Activated naive CD8-positive, alpha-beta T cell treated with anti-CD3 and anti-CD28 coated beads, Interleukin-2, amount 50 U/mL, for 24 hours (primary cell): ENCODE data around the gene LGALS1.
"Not testable (repeated sequence)": the region's sequence is repeated elsewhere in the genome, so short reads cannot be mapped to it uniquely, and the experiment has no call there.

ENCODE experiments used
- ATAC-seq: fragments of 150-1000 bp; cut with Tn5 transposase; one replicate; pipeline ENCODE4 v1.10.0; 2021
- DNase-seq: peaks from one replicate; pipeline ENCODE4 v3.0.0; 2021
- H3K27ac Mint-ChIP-seq: one replicate; pipeline ENCODE4 v1.8.0; 2021; ENCODE audit warnings: mild to moderate bottlenecking, mixed read lengths
- H3K27me3 Mint-ChIP-seq: one replicate; pipeline ENCODE4 v1.8.0; 2021; ENCODE audit warnings: mixed read lengths
- H3K36me3 Mint-ChIP-seq: one replicate; pipeline ENCODE4 v1.8.0; 2021; ENCODE audit warnings: low read depth, mixed read lengths
- H3K4me1 Mint-ChIP-seq: one replicate; pipeline ENCODE4 v1.8.0; 2021; ENCODE audit warnings: mixed read lengths
- H3K4me3 Mint-ChIP-seq: one replicate; pipeline ENCODE4 v1.8.0; 2021; ENCODE audit warnings: mild to moderate bottlenecking, moderate library complexity, mixed read lengths
- H3K9me3 Mint-ChIP-seq: one replicate; pipeline ENCODE4 v1.8.0; 2021; ENCODE audit warnings: mixed read lengths

Gene LGALS1

GRCh38 chr22:37681556-37682049, 6.2 kb downstream of the LGALS1 start:
- H3K27me3 Mint-ChIP-seq: no peaks in the 10 kb centered on the region
- H3K27ac Mint-ChIP-seq: no peak overlapping the region
- peaks cover 34% of the 10 kb centered on the region for H3K4me1 Mint-ChIP-seq
- H3K36me3 Mint-ChIP-seq: peaks cover 5% of the 10 kb centered on the region
- H3K9me3 Mint-ChIP-seq: no peaks in the 10 kb centered on the region
- DNase-seq (peak; percentile 80), ATAC-seq (peak; percentile 45)
- no peak overlapping the region for H3K4me3 Mint-ChIP-seq

DNA sequence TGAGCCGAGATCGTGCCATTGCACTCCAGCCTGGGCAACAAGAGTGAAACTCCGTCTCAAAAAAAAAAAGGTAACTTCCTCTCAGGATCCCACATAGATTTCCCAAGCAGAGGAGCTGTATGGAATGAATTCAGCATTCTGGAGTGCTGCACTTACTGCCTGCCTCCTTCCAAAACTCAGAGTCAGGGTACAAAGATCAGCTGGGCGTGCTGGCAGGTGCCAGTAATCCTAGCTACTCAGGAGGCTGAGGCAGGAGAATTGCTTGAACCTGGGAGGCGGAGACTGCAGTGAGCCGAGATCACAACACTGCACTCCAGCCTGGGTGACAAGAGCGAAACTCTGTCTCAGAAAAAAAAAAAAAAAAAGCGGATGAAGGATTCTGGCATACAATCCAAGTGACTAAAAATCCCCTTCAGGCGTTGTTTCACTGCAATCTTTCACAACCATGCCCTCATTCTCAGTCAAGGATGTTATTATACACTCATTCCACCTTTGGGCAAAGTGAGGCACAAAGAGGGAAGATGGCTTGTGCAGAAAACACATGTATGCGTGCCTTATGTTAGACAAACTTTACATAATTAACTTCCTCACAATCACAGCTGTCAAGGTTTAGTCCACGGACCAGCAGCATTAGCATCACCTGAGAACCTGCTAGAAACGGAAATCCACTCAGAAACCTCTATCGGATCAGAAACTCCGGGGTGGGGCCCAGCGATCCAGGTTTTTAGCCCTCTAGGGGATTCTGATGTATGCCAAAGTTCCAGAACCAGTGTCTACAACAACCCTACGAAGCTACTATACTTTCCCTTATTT, 9.6 kb downstream of the LGALS1 start:
- H3K36me3 Mint-ChIP-seq: peaks cover 16% of the 10 kb centered on the region
- H3K27ac Mint-ChIP-seq: no peak overlapping the region
- H3K9me3 Mint-ChIP-seq: no peaks in the 10 kb centered on the region
- H3K4me1 Mint-ChIP-seq: peaks cover 37% of the 10 kb centered on the region
- DNase-seq: no peak
- H3K27me3 Mint-ChIP-seq: no peaks in the 10 kb centered on the region
- no peak for ATAC-seq
- H3K4me3 Mint-ChIP-seq: no peak overlapping the region

DNA sequence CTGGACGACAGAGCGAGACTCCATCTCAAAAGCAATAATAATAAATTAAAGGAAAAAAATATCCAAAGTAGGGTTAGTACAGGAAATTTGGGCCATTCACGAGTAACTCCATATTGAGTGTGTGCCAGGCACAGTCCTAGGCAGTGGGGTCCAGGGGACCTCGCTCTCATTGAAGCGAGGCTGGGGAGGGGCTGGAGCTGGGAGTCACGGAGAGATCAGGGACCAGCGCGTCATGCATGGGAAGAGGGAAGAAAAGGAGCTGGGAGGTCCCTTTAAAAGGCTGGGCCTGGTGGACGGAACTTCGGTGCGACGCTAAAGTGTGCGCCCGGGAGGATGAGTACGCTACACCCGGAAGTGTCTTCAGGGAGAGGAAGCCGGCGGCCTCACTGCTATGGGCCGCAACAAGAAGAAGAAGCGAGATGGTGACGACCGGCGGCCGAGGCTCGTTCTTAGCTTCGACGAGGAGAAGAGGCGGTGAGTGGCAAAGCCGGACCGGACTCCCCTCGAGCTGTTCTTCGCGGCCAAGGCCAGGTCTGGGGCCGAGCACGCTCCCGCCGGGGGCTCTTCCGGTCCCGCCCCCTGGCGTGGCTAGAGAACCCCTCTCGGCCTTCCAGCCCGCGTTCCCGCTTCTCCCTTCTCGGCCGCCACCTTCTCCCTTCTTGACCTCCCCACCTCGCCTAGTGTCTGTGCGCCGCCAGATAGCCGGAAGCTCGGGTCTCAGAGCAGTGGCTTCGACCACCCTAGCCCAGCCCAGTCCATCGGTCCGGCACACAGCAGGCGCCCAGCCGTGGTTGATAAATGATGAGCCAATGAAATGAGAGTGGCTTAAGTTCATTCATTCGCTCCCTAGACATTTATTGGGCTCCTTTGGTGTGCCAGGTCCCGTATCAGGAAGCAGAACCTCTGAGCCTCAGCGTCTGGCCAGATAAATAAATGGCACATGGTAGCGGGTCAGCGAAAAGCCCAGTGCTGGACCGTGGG, 10.9 kb downstream of the LGALS1 start, which contains the start of gene NOL12:
TSS of gene NOL12 (plus strand) at position 342 of the 981 bp plus-strand sequence. CDS start at position 392, 50 bp downstream.
- Mint-ChIP-seq H3K27me3 (no peaks in the 10 kb centered on the region), H3K36me3 (peaks cover 25% of the 10 kb centered on the region), H3K4me3 (peak within 1 kb of the TSS; percentile 97), H3K4me1 (peaks cover 31% of the 10 kb centered on the region), H3K27ac (peak within 1 kb of the TSS; percentile 96), H3K9me3 (no peaks in the 10 kb centered on the region)
- peak; percentile 85 for ATAC-seq
- peak; percentile 82 for DNase-seq

DNA sequence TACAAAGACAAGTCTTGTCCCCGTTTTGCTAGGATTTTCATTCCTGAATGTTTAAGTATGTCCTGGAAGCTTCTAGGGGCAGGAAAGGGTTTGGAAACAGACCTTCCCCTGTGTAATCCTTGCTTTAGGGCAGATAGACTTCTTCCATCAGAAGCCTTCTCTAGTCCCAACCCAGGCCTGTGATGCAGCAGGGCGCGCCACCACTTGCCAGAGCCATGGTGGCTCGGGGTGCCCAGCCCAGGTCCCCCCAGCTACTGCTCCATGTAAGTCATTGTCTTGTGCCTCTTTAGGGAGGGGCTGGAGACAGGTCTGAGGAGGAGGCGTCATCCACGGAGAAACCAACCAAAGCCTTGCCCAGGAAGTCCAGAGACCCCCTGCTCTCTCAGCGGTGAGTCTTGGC, 15.0 kb downstream of the LGALS1 start:
- no peaks in the 10 kb centered on the region for H3K27me3 Mint-ChIP-seq
- peaks cover 27% of the 10 kb centered on the region for H3K4me1 Mint-ChIP-seq
- DNase-seq (no peak), ATAC-seq (no peak)
- no peak overlapping the region for H3K4me3 Mint-ChIP-seq
- H3K27ac Mint-ChIP-seq: no peak overlapping the region
- no peaks in the 10 kb centered on the region for H3K9me3 Mint-ChIP-seq
- peaks cover 37% of the 10 kb centered on the region for H3K36me3 Mint-ChIP-seq

DNA sequence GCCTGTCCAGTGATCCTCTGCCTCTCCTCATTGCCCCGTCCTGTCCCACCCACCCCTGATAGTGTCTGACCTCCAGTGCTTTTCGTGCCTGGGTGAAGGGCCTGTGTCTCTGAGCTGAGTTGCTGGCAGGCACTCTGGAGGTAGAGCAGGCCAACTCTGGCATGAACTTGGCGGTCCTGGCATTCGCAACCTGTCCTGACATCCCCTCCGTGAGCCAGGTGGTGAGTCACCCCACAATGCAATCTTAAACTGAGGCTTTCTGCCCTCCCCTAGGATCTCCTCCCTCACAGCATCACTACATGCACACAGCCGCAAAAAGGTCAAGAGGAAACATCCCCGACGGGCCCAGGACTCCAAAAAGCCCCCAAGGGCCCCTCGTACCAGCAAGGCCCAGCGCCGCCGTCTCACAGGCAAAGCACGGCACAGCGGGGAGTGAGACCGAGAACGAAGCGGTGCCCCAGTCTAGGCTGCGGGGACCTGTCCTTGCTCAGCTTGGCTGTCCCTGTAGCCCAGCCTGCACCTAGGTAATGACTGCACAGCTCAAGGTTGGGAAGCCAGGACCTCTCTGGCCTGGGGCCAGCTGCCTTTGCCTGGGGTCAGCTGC, 15.6 kb downstream of the LGALS1 start:
- Mint-ChIP-seq H3K9me3 (no peaks in the 10 kb centered on the region), H3K27me3 (no peaks in the 10 kb centered on the region), H3K36me3 (peaks cover 40% of the 10 kb centered on the region), H3K4me3 (no peak overlapping the region), H3K27ac (no peak overlapping the region), H3K4me1 (peaks cover 30% of the 10 kb centered on the region)
- no peak for DNase-seq
- no peak for ATAC-seq

- no peaks in the 10 kb centered on the region for H3K27me3 Mint-ChIP-seq
- DNase-seq (no peak), ATAC-seq (no peak)
- no peaks in the 10 kb centered on the region for H3K9me3 Mint-ChIP-seq
- peaks cover 35% of the 10 kb centered on the region for H3K36me3 Mint-ChIP-seq
- H3K27ac Mint-ChIP-seq: no peak overlapping the region
- H3K4me3 Mint-ChIP-seq: no peak overlapping the region
- peaks cover 26% of the 10 kb centered on the region for H3K4me1 Mint-ChIP-seq
Measured at GRCh38 chr22:37692627-37693285, 17.3 kb downstream of the LGALS1 start.

GRCh38 chr22:37694131-37694530, 18.7 kb downstream of the LGALS1 start:
- Mint-ChIP-seq H3K4me1 (peaks cover 15% of the 10 kb centered on the region), H3K36me3 (peaks cover 27% of the 10 kb centered on the region)
- ATAC-seq, H3K27me3 Mint-ChIP-seq, H3K4me3 Mint-ChIP-seq, H3K27ac Mint-ChIP-seq, H3K9me3 Mint-ChIP-seq, DNase-seq: not testable (repeated sequence)

GRCh38 chr22:37696260-37696656, 20.8 kb downstream of the LGALS1 start:
- not testable (repeated sequence) for ATAC-seq, DNase-seq, H3K27ac Mint-ChIP-seq, H3K9me3 Mint-ChIP-seq, H3K27me3 Mint-ChIP-seq
- Mint-ChIP-seq H3K36me3 (peaks cover 15% of the 10 kb centered on the region), H3K4me3 (peak overlapping the region; percentile 42), H3K4me1 (peaks cover 13% of the 10 kb centered on the region)

- H3K4me1 Mint-ChIP-seq: peaks cover 13% of the 10 kb centered on the region
- H3K27ac Mint-ChIP-seq: no peak within 1 kb of the TSS
- DNase-seq: peak; percentile 93
- ATAC-seq: peak; percentile 100
- peak within 1 kb of the TSS; percentile 42 for H3K4me3 Mint-ChIP-seq
- no peaks in the 10 kb centered on the region for H3K27me3 Mint-ChIP-seq
- H3K36me3 Mint-ChIP-seq: peaks cover 15% of the 10 kb centered on the region
- no peaks in the 10 kb centered on the region for H3K9me3 Mint-ChIP-seq
Measured at GRCh38 chr22:37696657-37697537, 21.5 kb downstream of the LGALS1 start, which contains the start of gene TRIOBP. Gene TRIOBP (plus strand): TSS chr22:37697048. CDS start chr22:37701366, 4,318 bp downstream.

GRCh38 chr22:37697538-37697835, 22.1 kb downstream of the LGALS1 start:
- Mint-ChIP-seq H3K9me3 (no peaks in the 10 kb centered on the region), H3K36me3 (peaks cover 13% of the 10 kb centered on the region), H3K27me3 (no peaks in the 10 kb centered on the region), H3K4me1 (peaks cover 13% of the 10 kb centered on the region), H3K4me3 (no peak overlapping the region), H3K27ac (no peak overlapping the region)
- no peak for DNase-seq
- no peak for ATAC-seq

GRCh38 chr22:37701141-37701786, 25.8 kb downstream of the LGALS1 start:
- no peak for DNase-seq
- no peaks in the 10 kb centered on the region for H3K9me3 Mint-ChIP-seq
- ATAC-seq: no peak
- no peak overlapping the region for H3K27ac Mint-ChIP-seq
- H3K4me3 Mint-ChIP-seq: no peak overlapping the region
- peaks cover 7% of the 10 kb centered on the region for H3K4me1 Mint-ChIP-seq
- H3K27me3 Mint-ChIP-seq: no peaks in the 10 kb centered on the region
- H3K36me3 Mint-ChIP-seq: no peaks in the 10 kb centered on the region

GRCh38 chr22:37703906-37704305, 28.5 kb downstream of the LGALS1 start:
- Mint-ChIP-seq H3K9me3 (no peaks in the 10 kb centered on the region), H3K27ac (no peak overlapping the region)
- no peak for DNase-seq

DNA sequence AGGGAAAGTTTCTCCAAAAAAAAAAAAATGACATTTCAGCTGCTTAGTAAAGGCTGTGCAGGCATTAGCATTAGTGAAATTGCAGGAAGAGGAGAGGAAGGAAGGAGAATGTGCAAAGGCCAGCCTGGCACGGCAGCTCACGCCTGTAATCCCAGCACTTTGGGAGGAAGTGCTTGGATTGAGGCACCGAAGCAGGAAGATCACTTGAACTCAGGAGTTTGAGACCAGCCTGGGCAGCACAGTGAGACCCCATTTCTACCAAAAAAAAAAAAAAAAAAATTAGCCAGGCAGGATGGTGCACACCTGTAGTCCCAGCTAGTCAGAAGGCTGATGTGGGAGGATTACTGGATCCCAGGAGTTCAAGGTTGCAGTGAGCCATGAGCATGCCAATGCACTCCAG, 29.2 kb downstream of the LGALS1 start:
- Mint-ChIP-seq H3K9me3 (no peaks in the 10 kb centered on the region), H3K36me3 (no peaks in the 10 kb centered on the region), H3K4me3 (no peak overlapping the region), H3K4me1 (no peaks in the 10 kb centered on the region), H3K27me3 (no peaks in the 10 kb centered on the region), H3K27ac (no peak overlapping the region)
- ATAC-seq (no peak), DNase-seq (no peak)

More at GRCh38 chr22:37703906-37704305, 28.5 kb downstream of the LGALS1 start:
- no peaks in the 10 kb centered on the region for H3K27me3 Mint-ChIP-seq
- H3K36me3 Mint-ChIP-seq: no peaks in the 10 kb centered on the region
- no peak for ATAC-seq
- H3K4me3 Mint-ChIP-seq: no peak overlapping the region
- H3K4me1 Mint-ChIP-seq: no peaks in the 10 kb centered on the region
